GM19023 (cell line): Measurements from ENCODE around the gene COA8.
A peak's percentile ranks its signal among the peaks of the same experiment; 100 is the strongest.

Source experiments
- ATAC-seq: cut with Tn5 transposase; IDR thresholded peaks from one replicate; pipeline ENCODE4 v1.9.1; 2021; ENCODE audit warnings: mild to moderate bottlenecking, moderate library complexity; ENCODE audit not compliant: unreplicated experiment

Gene COA8

DNA sequence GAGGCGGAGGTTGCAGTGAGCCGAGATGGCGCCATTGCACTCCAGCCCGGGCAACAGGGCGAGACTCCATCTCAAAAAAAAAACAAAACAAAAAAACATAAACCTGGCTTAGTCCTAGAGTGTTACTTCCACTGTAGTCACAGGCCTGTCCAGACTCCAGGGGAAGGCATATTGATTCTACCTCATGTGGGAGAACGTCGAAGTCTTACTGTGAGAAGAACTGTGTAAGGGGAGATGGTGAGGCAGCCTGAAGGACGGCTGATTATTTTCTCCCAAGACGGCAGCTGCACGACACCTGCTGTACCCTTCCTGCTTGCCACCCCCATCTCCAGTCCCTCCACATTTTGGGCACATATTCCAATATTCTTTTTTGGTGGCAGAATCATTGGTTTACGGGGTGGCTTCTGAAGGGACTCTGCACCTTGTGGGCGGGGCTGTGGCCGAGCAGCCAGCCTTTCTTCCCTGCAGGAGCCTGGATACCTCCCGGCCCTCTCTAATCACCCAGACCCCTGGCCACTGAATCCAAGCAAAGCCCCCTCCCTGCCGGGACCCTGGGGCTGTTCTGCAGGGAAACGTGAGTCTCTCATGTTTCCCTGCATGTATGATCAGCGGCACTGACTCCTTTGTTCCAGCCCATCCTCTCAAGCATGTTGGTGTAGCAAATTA is 54.0 kb downstream of the COA8 start:
- ATAC-seq = no peak

DNA sequence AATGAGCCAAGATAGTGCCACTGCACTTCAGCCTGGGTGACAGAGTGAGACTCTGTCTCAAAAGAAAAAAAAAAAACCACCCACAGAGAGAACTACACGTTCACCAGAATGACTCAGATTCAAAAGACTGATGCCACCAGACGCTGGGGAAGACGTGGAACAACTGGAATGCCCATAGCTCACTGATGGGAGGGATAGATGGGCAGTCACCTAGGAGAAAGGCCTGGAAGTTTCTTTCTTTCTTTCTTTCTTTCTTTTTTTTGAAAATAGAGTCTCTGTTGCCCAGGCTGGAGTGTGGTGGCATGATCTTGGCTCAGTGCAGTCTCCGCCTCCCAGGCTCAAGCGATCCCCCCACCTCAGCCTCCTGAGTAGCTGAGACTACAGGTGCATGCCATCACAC is 56.3 kb downstream of the COA8 start:
- ATAC-seq = no peak

GRCh38 chr14:103621860-103622259 is 59.1 kb downstream of the COA8 start:
- no peak for ATAC-seq

DNA sequence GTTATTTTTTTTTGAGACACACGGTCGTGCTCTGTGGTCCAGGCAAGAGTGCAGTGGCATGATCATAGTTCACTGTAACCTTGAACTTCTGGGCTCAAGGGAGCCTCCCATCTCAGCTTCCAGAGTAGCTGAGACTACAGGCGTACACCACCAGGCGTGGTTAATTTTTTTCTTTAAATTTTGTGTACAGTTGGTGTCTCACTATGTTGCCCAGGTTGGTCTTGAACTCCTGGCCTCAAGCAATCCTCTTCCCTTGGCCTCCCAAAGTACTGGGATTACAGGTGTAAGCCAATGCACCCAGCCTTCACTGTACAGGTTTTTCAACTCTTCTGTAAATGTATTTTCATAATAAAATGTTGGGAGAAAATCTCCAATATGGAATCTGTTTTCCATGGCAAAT is 60.5 kb downstream of the COA8 start:
- ATAC-seq = no peak

DNA sequence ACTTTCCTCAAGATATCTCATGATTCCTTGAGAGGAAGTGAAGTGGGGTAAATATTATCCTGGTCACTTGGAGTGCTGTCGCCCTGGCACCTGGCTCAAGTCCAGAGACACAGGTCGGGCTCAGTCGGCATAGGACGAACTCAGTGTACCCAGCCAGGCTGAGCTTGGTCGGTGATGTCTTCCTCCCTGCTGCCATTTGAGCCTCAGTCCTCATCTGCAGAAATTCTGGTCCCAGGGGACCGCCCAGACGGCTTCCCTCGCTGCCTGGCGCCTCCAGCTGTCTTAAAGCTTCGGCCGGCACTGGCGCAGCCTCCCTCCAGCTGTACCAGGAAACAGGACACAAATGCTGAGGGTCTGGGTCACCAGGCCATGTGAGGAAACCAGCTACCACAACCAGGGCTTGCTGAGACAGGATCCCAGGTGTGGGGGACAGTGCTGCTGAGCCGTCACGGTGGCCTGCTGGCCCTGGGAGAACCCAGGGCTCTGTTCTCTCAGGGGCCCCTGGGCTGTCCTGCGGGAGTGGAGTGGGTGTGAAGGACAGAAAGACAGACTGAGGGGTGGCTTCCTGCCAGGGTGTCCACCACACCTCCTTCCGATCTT is 61.2 kb downstream of the COA8 start:
- no peak for ATAC-seq

GRCh38 chr14:103624860-103625259 is 62.1 kb downstream of the COA8 start:
- ATAC-seq = no peak

DNA sequence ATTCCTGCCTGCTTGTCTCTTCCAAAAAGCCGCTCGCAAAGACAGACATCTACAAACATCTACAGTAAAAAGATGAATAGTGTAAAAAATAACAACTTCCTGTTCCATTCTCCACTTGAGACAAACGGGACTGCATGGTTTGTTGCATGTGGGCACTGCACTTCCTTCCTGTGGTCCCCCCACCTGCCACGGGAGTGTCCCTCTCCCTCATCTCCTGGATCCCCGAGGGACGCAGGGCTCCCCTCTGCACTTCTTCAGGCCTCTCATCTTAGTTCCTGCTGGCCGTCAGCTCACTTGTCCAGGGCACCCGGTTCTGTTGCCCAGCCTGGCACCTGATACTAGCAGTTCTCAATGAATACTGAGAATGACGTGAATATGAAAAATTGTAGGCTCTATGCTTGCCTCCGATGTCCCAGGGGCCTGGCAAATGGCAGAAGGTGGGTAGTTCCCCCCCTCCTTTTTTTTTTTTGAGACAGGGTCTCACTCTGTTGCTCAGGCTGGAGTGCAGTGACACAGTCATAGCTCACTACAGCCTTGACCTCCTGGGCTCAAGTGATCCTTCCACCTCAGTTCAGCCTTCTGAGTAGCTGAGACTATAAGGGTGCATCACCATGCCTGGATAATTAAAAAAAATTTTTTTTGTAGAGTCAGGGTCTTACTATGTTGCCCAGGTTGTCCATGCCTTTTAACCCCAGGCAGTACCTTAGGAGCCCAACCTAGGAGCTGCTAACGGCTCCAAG is 62.8 kb downstream of the COA8 start:
- no peak for ATAC-seq

GRCh38 chr14:103626146-103626850 is 63.5 kb downstream of the COA8 start:
- no peak for ATAC-seq

GRCh38 chr14:103627073-103628025 is 64.6 kb downstream of the COA8 start:
- ATAC-seq = no peak

GRCh38 chr14:103628221-103628683 is 65.5 kb downstream of the COA8 start:
- no peak for ATAC-seq

DNA sequence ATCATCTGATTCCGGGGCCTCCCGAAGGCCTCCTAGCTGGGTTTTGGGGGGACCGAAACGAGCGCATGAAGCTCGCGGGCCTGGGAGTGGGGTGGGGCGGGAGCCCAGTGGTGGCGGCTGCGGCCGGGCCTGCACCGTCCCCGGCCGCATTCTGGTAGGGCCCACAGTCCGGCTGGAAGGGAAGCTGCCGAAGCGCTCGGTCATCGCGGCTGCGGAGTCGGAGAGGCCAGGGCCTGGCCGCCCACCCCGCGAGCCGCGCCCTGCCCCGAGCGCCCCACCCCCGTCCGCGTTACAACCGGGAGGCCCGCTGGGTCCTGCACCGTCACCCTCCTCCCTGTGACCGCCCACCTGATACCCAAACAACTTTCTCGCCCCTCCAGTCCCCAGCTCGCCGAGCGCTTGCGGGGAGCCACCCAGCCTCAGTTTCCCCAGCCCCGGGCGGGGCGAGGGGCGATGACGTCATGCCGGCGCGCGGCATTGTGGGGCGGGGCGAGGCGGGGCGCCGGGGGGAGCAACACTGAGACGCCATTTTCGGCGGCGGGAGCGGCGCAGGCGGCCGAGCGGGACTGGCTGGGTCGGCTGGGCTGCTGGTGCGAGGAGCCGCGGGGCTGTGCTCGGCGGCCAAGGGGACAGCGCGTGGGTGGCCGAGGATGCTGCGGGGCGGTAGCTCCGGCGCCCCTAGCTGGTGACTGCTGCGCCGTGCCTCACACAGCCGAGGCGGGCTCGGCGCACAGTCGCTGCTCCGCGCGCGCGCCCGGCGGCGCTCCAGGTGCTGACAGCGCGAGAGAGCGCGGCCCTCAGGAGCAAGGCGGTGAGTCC is 66.1 kb downstream of the COA8 start, which contains the start of gene KLC1:
Gene KLC1, plus strand, starts transcription at position 528 of the 819 bp plus-strand sequence. CDS start 25,354 bp downstream, outside the sequence.
- peak; percentile 62 for ATAC-seq

GRCh38 chr14:103629503-103630121 is 66.9 kb downstream of the COA8 start:
- peak; percentile 35 for ATAC-seq

DNA sequence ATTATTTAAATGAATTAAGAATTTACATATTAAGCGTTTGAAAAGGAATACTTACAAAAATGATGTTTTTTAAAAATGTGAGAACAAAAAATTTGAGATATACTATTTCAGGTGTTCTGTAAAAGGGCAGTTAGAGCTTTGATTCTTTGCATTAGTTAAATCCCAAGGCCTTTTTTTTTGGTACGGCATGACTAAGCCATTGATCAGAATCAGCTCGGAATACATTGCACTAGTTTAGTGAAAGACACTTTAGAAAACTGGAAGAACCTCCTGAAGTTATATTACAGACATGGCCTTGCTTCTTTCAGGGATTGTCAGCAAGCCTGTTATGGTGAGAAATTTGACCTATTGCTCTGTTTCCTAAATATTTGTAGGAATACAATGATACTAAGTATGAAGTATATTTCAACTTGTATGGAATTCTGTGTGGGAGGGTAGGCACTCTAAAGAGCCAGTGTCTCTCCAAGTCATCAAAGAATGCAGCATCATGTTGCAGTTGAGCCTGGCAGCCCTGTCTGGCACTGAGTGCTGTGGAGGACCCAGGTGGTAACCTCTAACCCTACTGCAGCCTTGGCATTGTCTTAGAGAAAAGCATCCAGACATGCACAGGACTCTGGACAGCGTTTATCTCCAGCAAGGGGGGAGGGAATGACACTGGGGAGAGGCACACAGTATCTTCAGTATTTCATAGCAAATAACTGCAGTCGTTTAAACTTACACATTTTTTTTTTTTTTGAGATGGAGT is 67.8 kb downstream of the COA8 start:
- no peak for ATAC-seq

GRCh38 chr14:103633391-103633790 is 70.6 kb downstream of the COA8 start:
- no peak for ATAC-seq

GRCh38 chr14:103634156-103634555 is 71.4 kb downstream of the COA8 start:
- ATAC-seq = no peak

DNA sequence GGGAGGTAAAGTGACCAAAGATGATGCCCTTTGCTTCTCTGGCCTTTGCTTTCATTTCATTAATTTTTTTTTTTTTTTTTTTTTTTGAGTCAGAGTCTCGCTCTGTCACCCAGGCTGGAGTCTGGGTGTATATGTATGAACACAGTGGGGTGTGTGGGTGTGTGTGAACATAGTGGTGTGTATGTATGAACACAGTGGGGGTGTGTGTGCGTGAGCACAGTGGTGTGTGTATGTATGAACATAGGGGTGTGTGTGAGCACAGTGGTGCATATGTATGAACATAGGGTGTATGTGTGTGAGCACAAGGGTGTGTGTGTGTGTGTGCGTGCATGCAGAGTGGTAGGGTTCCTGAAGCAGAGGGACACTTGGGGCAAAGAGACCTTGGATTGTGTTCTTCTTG is 75.8 kb downstream of the COA8 start:
- ATAC-seq = no peak
